CD4-positive, alpha-beta T cell (primary cell): ENCODE data around the gene KRTAP9-3. TPM values are rescaled to one million over a fixed set of nuclear protein-coding genes. Genes with fewer than 3 reads are reported as not detected.
"Not testable (repeated sequence)": the region's sequence is repeated elsewhere in the genome, so short reads cannot be mapped to it uniquely, and the experiment has no call there.

Experiments used
- ATAC-seq: fragments of 200-7000 bp; cut with Tn5 transposase; one replicate; pipeline ENCODE4 v1.10.0; 2022; ENCODE audit warnings: mild to moderate bottlenecking; ENCODE audit not compliant: poor library complexity
- CTCF ChIA-PET: fragments of 350-600 bp; sonication (Branson Sonifier 250); formaldehyde crosslinking; loops from one replicate; lab custom pipeline; 2021; ENCODE audit warnings: antibody characterized with exemption, inconsistent platforms; lab: Charles Lee
- POLR2A ChIA-PET: fragments of 350-600 bp; sonication (Branson Sonifier 250); formaldehyde crosslinking; loops from one replicate; lab custom pipeline; 2021; ENCODE audit warnings: antibody characterized with exemption, inconsistent platforms; lab: Charles Lee
- DNase-seq, 14 experiments: peaks; one replicate each; pipeline ENCODE4 v3.0.0-alpha.2; 2013 to 2020; ENCODE audit warnings: mixed read lengths in 2 of 14
- H3K27ac ChIP-seq, 2 donors: one replicate each; pipeline versions ENCODE4 v1.5.1 to v1.7.0; 2013; ENCODE audit warnings: low read length in 2 of 2, low read depth in 1 of 2, mild to moderate bottlenecking in 1 of 2
- H3K27me3 ChIP-seq, 2 experiments: 1 replicate in 1 of 2; 2 replicates in 1 of 2; pipeline versions ENCODE4 v1.6.1 to v1.7.0; 2013; ENCODE audit warnings: low read length in 2 of 2, control low read depth in 1 of 2, mild to moderate bottlenecking in 1 of 2, moderate library complexity in 1 of 2; ENCODE audit not compliant: insufficient read depth in 2 of 2, control insufficient read depth in 1 of 2
- H3K36me3 ChIP-seq: one replicate; pipeline ENCODE4 v1.6.1; 2013; ENCODE audit warnings: low read length, control low read depth; ENCODE audit not compliant: insufficient read depth
- H3K4me1 ChIP-seq: one replicate; pipeline ENCODE4 v1.6.1; 2013; ENCODE audit warnings: low read length, control low read depth; ENCODE audit not compliant: insufficient read depth
- H3K4me3 ChIP-seq: one replicate; pipeline ENCODE4 v1.5.1; 2013; ENCODE audit warnings: mild to moderate bottlenecking, low read length, moderate library complexity
- H3K9me3 ChIP-seq, 2 experiments: 1 replicate in 1 of 2; 2 replicates in 1 of 2; pipeline versions ENCODE4 v1.6.1 to v1.7.0; 2013; ENCODE audit warnings: low read length in 2 of 2, mild to moderate bottlenecking in 2 of 2, control low read depth in 1 of 2, moderate library complexity in 1 of 2; ENCODE audit not compliant: control insufficient read depth in 1 of 2, insufficient read depth in 1 of 2
- H3K27ac Mint-ChIP-seq: one replicate; pipeline ENCODE4 v1.8.0; 2020; ENCODE audit warnings: mixed read lengths
- H3K27me3 Mint-ChIP-seq: one replicate; pipeline ENCODE4 v1.8.0; 2021; ENCODE audit warnings: mixed read lengths
- H3K36me3 Mint-ChIP-seq: one replicate; pipeline ENCODE4 v1.8.0; 2021; ENCODE audit warnings: low read depth, mixed read lengths
- H3K4me1 Mint-ChIP-seq: one replicate; pipeline ENCODE4 v1.8.0; 2021; ENCODE audit warnings: low read depth, mixed read lengths
- H3K4me3 Mint-ChIP-seq: one replicate; pipeline ENCODE4 v1.8.0; 2020; ENCODE audit warnings: mild to moderate bottlenecking, mixed read lengths
- H3K9me3 Mint-ChIP-seq: one replicate; pipeline ENCODE4 v1.8.0; 2020; ENCODE audit warnings: mixed read lengths
- intact Hi-C, 2 experiments: fragments of 100-400 bp; cut with DNase I in 1 of 2; cut with micrococcal nuclease in 1 of 2; formaldehyde crosslinking; loops; one replicate each; pipeline versions ENCODE4 v1.15.1 to v1.9.0; 2023 to 2025; cut with DNase I, micrococcal nuclease
- total RNA-seq, 174 experiments: library from RNA in 2 of 174; stranded (reverse) in 2 of 174; gene quantifications; one replicate each; pipeline ENCODE4 v1.2.3 and lab custom pipeline; 2021 to 2026
- TF ChIP-seq, protein P1 (sequence below): fragments of 200-600 bp; IDR thresholded peaks from one replicate; pipeline ENCODE4 v1.8.0; 2022; ENCODE audit warnings: antibody characterized with exemption, mild to moderate bottlenecking

KRTAP9-3 gene
- total RNA-seq, 2 experiments from 2014 or later = not detected

DNA sequence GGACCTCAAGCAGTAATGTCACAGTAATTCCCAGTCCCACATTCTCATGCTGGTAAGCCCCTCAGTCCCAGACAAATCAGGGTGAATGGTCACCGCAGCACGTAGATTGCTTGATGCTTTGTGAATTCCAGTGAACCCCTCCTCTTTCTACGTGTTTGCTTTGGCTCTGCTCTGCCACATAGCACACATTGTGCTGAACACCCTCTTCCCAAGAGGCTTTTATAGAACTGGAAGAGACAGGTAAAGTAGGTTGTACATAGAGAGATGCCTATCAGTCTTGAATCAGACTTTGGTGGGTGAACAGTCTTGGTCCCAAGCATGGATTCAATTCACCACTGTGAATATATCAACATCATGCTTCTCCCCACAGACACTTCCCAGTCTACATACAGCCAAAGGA is 32.4 kb downstream of the KRTAP9-3 start:
- Mint-ChIP-seq H3K4me3 (no peak overlapping the region), H3K27me3 (peaks cover 12% of the 10 kb centered on the region), H3K9me3 (no peaks in the 10 kb centered on the region), H3K27ac (no peak overlapping the region), H3K36me3 (no peaks in the 10 kb centered on the region), H3K4me1 (peaks cover 31% of the 10 kb centered on the region)
- H3K4me1 ChIP-seq = no peaks in the 10 kb centered on the region
- intact Hi-C loops = no loop called here
- H3K36me3 ChIP-seq = no peaks in the 10 kb centered on the region
- ChIA-PET POLR2A (no interaction called here), CTCF (no interaction called here)
- ATAC-seq (no peak), DNase-seq (no peak)
- H3K4me3 ChIP-seq = no peak overlapping the region
- H3K9me3 ChIP-seq = no peaks in the 10 kb centered on the region
- no peak overlapping the region for H3K27ac ChIP-seq
- TF ChIP-seq, protein P1, sequence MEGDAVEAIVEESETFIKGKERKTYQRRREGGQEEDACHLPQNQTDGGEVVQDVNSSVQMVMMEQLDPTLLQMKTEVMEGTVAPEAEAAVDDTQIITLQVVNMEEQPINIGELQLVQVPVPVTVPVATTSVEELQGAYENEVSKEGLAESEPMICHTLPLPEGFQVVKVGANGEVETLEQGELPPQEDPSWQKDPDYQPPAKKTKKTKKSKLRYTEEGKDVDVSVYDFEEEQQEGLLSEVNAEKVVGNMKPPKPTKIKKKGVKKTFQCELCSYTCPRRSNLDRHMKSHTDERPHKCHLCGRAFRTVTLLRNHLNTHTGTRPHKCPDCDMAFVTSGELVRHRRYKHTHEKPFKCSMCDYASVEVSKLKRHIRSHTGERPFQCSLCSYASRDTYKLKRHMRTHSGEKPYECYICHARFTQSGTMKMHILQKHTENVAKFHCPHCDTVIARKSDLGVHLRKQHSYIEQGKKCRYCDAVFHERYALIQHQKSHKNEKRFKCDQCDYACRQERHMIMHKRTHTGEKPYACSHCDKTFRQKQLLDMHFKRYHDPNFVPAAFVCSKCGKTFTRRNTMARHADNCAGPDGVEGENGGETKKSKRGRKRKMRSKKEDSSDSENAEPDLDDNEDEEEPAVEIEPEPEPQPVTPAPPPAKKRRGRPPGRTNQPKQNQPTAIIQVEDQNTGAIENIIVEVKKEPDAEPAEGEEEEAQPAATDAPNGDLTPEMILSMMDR = no peak
- no peaks in the 10 kb centered on the region for H3K27me3 ChIP-seq

DNA sequence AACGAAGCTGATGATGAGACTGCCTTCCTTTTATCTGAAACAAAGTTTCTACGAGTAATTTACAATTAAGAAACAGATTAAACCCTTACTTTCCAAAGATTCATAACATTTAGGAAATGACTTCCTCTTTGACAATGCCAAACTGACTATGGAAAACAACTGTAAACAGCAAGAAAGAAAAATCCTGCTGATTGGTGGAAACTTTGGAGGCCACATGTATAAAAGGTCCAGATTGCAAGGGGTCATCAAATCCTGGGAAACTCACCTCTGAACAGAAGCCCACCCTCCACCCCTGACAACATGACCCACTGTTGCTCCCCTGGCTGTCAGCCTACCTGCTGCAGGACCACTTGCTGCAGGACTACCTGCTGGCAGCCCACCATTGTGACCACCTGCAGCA is 32.8 kb downstream of the KRTAP9-3 start, which contains the start of gene KRTAP9-6:
Gene KRTAP9-6 (plus strand): TSS at position 301 of the 400 bp plus-strand sequence. CDS start 0 bp downstream, at position 301.
- H3K9me3 Mint-ChIP-seq = no peaks in the 10 kb centered on the region
- no peak within 1 kb of the TSS for H3K27ac Mint-ChIP-seq
- DNase-seq (no peak), ATAC-seq (no peak)
- Histone ChIP-seq H3K27me3 (no peaks in the 10 kb centered on the region), H3K4me1 (no peaks in the 10 kb centered on the region), H3K4me3 (no peak within 1 kb of the TSS), H3K36me3 (no peaks in the 10 kb centered on the region), H3K27ac (no peak within 1 kb of the TSS), H3K9me3 (no peaks in the 10 kb centered on the region)
- H3K4me1 Mint-ChIP-seq = peaks cover 29% of the 10 kb centered on the region
- H3K36me3 Mint-ChIP-seq = no peaks in the 10 kb centered on the region
- TF ChIP-seq, protein P1 = no peak
- ChIA-PET POLR2A (no interaction called here), CTCF (no interaction called here)
- peaks cover 10% of the 10 kb centered on the region for H3K27me3 Mint-ChIP-seq
- intact Hi-C loops = no loop called here
- no peak within 1 kb of the TSS for H3K4me3 Mint-ChIP-seq

DNA sequence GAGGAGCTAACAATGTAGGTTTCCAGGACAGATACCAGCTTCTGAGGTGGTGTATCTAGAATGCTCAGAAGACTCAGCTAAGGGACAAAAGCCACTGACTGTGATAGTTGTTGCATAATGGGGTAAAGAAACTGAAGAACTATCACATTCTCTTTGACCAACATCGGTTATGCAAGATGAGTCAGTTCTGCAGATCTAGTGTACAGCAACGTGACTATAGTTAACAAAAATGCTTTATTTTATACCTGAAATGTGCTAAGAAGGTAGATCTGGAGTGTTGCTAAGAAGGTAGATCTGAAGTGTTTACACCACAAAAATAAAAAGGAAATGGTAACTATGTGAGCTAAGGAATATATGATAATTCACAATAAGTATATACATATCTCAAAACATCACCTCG is 35.5 kb downstream of the KRTAP9-3 start:
- CTCF ChIA-PET = no interaction called here
- Histone ChIP-seq H3K9me3 (no peaks in the 10 kb centered on the region), H3K36me3 (no peaks in the 10 kb centered on the region), H3K4me1 (no peaks in the 10 kb centered on the region), H3K27ac (no peak overlapping the region), H3K27me3 (no peaks in the 10 kb centered on the region), H3K4me3 (no peak overlapping the region)
- DNase-seq = no peak
- no peak for ATAC-seq
- intact Hi-C loops = no loop called here
- no peak overlapping the region for H3K4me3 Mint-ChIP-seq
- no peaks in the 10 kb centered on the region for H3K9me3 Mint-ChIP-seq
- H3K27ac Mint-ChIP-seq = no peak overlapping the region
- POLR2A ChIA-PET = no interaction called here
- no peaks in the 10 kb centered on the region for H3K36me3 Mint-ChIP-seq
- peaks cover 8% of the 10 kb centered on the region for H3K4me1 Mint-ChIP-seq
- peaks cover 7% of the 10 kb centered on the region for H3K27me3 Mint-ChIP-seq
- TF ChIP-seq, protein P1 = no peak

DNA sequence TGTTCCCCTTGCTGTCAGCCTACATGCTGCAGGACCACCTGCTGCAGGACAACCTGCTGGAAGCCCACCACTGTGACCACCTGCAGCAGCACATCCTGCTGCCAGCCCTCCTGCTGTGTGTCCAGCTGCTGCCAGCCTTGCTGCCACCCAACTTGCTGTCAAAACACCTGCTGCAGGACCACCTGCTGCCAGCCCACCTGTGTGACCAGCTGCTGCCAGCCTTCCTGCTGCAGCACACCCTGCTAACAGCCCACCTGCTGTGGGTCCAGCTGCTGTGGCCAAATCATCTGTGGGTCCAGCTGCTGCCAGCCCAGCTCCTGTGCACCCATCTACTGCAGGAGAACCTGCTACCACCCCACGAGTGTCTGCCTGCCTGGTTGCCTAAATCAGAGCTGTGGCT is 39.1 kb downstream of the KRTAP9-3 start:
- H3K4me1 ChIP-seq, intact Hi-C loops, POLR2A ChIA-PET, H3K4me3 ChIP-seq, ATAC-seq, H3K9me3 Mint-ChIP-seq, H3K4me3 Mint-ChIP-seq, CTCF ChIA-PET, H3K4me1 Mint-ChIP-seq, H3K27ac ChIP-seq, H3K36me3 Mint-ChIP-seq, H3K27me3 Mint-ChIP-seq, H3K27me3 ChIP-seq, DNase-seq, H3K36me3 ChIP-seq, H3K27ac Mint-ChIP-seq, H3K9me3 ChIP-seq: not testable (repeated sequence)
